H1 (cell line): ENCODE data around the gene NKX2-8. TPM values are rescaled to one million over a fixed set of nuclear protein-coding genes. Genes with fewer than 3 reads are reported as not detected.

Experiments
- CTCF ChIA-PET: fragments of 300-600 bp; sonication (Branson Sonifier 250); formaldehyde crosslinking; loops from one replicate; lab custom pipeline; 2021; ENCODE audit not compliant: partially characterized antibody; lab: Charles Lee
- POLR2A ChIA-PET: fragments of 300-600 bp; sonication (Branson Sonifier 250); formaldehyde crosslinking; loops from one replicate; lab custom pipeline; 2021; ENCODE audit warnings: inconsistent platforms; ENCODE audit not compliant: partially characterized antibody; lab: Charles Lee
- DNase-seq, 2 experiments: peaks; one replicate each; pipeline versions ENCODE4 v3.0.0 to v3.0.0-alpha.2; 2010 to 2022; ENCODE audit warnings: low spot score in 2 of 2, low read depth in 1 of 2, mixed read lengths in 1 of 2
- FAIRE-seq: peaks from 2 replicates; lab custom pipeline; 2011; peaks lifted over from hg19 to GRCh38; lab: Jason Lieb, UNC
- H2AFZ ChIP-seq: 2 replicates; pipeline ENCODE4 v1.8.1; 2012; ENCODE audit warnings: low read length, inconsistent platforms
- H2AK5ac ChIP-seq: 2 replicates; pipeline ENCODE4 v1.6.1; 2013; ENCODE audit warnings: low read depth, low read length
- H2BK120ac ChIP-seq: replicated peaks from 2 replicates; pipeline ENCODE3; 2013; ENCODE audit warnings: low read depth, low read length, inconsistent platforms
- H2BK12ac ChIP-seq: 2 replicates; pipeline ENCODE4 v1.6.1; 2013; ENCODE audit warnings: low read depth, low read length
- H2BK15ac ChIP-seq: 2 replicates; pipeline ENCODE4 v1.6.1; 2013; ENCODE audit warnings: low read length
- H2BK20ac ChIP-seq: 2 replicates; pipeline ENCODE4 v1.6.1; 2013; ENCODE audit warnings: low read length
- H2BK5ac ChIP-seq: 2 replicates; pipeline ENCODE4 v1.6.1; 2013; ENCODE audit warnings: low read depth, low read length
- H3K14ac ChIP-seq: 2 replicates; pipeline ENCODE4 v1.6.1; 2013; ENCODE audit warnings: inconsistent platforms; ENCODE audit not compliant: insufficient read length
- H3K18ac ChIP-seq: 2 replicates; pipeline ENCODE4 v1.6.1; 2013; ENCODE audit warnings: low read length; ENCODE audit errors: extremely low read depth
- H3K23ac ChIP-seq: 2 replicates; pipeline ENCODE4 v1.6.1; 2013; ENCODE audit warnings: inconsistent platforms; ENCODE audit not compliant: insufficient read length
- H3K23me2 ChIP-seq: 2 replicates; pipeline ENCODE4 v1.6.1; 2013; ENCODE audit warnings: low read depth, low read length
- H3K27ac ChIP-seq: 2 replicates; pipeline ENCODE4 v1.6.1; 2011; ENCODE audit warnings: low read depth, low read length, inconsistent platforms
- H3K27me3 ChIP-seq, 4 experiments: replicated peaks in 1 of 4; 1 replicate in 1 of 4; 2 replicates in 3 of 4; pipeline versions ENCODE4 v1.6.1 to v1.8.1; 2011 to 2013; ENCODE audit warnings: low read length in 3 of 4, mild to moderate bottlenecking in 3 of 4, inconsistent platforms in 2 of 4, mixed read lengths in 2 of 4, moderate library complexity in 1 of 4; ENCODE audit not compliant: control insufficient read depth in 3 of 4, insufficient read depth in 3 of 4; ENCODE audit errors: extremely low read depth in 1 of 4
- H3K36me3 ChIP-seq, 4 experiments: 2 replicates each; pipeline versions ENCODE4 v1.6.1 to v1.8.1; 2011 to 2013; ENCODE audit warnings: mild to moderate bottlenecking in 4 of 4, low read length in 3 of 4, moderate library complexity in 2 of 4, control low read depth in 1 of 4, inconsistent platforms in 1 of 4; ENCODE audit not compliant: insufficient read depth in 4 of 4, control insufficient read depth in 2 of 4
- H3K4ac ChIP-seq: replicated peaks from 2 replicates; pipeline ENCODE3; 2013; ENCODE audit warnings: low read length, low read depth, mixed read lengths, inconsistent platforms; ENCODE audit not compliant: insufficient read length
- H3K4me1 ChIP-seq, 4 experiments: replicated peaks in 1 of 4; 1 replicate in 1 of 4; 2 replicates in 3 of 4; pipeline versions ENCODE4 v1.6.1 to v1.8.1; 2011 to 2013; ENCODE audit warnings: low read length in 3 of 4, inconsistent platforms in 2 of 4, mixed read lengths in 1 of 4; ENCODE audit not compliant: insufficient read depth in 4 of 4, control insufficient read depth in 3 of 4
- H3K4me2 ChIP-seq, 2 experiments: 2 replicates each; pipeline versions ENCODE4 v1.6.1 to v1.8.1; 2011 to 2013; ENCODE audit warnings: low read depth in 2 of 2, low read length in 2 of 2, control low read depth in 1 of 2, inconsistent platforms in 1 of 2, mild to moderate bottlenecking in 1 of 2; ENCODE audit not compliant: insufficient read depth in 1 of 2
- H3K4me3 ChIP-seq, 4 experiments: fragments of 200-600, 300-600 bp in 1 of 4; sonication (generic), shearing (Covaris generic), sonication (Bioruptor Twin) in 1 of 4; 2 replicates each; pipeline versions ENCODE4 v1.5.1 to v1.8.1; 2011 to 2016; ENCODE audit warnings: low read length in 4 of 4, low read depth in 3 of 4, control low read depth in 2 of 4, inconsistent platforms in 2 of 4, mild to moderate bottlenecking in 2 of 4, mixed read lengths in 1 of 4, moderate library complexity in 1 of 4; ENCODE audit not compliant: insufficient read depth in 2 of 4; ENCODE audit errors: extremely low read depth in 1 of 4
- H3K56ac ChIP-seq: replicated peaks from 2 replicates; pipeline ENCODE3; 2013; ENCODE audit warnings: low read depth, mild to moderate bottlenecking, mixed read lengths, low read length, inconsistent platforms; ENCODE audit not compliant: insufficient read length
- H3K79me1 ChIP-seq: 2 replicates; pipeline ENCODE4 v1.6.1; 2013; ENCODE audit warnings: low read depth, low read length, control low read depth
- H3K79me2 ChIP-seq, 2 experiments: 2 replicates each; pipeline versions ENCODE4 v1.6.1 to v1.8.1; 2012 to 2013; ENCODE audit warnings: low read length in 2 of 2, mild to moderate bottlenecking in 2 of 2, inconsistent platforms in 1 of 2; ENCODE audit not compliant: insufficient read depth in 2 of 2, control insufficient read depth in 1 of 2
- H3K9ac ChIP-seq, 4 experiments: replicated peaks in 1 of 4; 1 replicate in 1 of 4; 2 replicates in 3 of 4; pipeline versions ENCODE4 v1.6.1 to v1.8.1; 2011 to 2013; ENCODE audit warnings: low read depth in 3 of 4, low read length in 3 of 4, control low read depth in 2 of 4, mild to moderate bottlenecking in 2 of 4, moderate library complexity in 2 of 4, inconsistent platforms in 1 of 4; ENCODE audit errors: extremely low read depth in 1 of 4
- H3K9me3 ChIP-seq, 2 experiments: 2 replicates each; pipeline versions ENCODE4 v1.6.1 to v1.8.1; 2012 to 2013; ENCODE audit warnings: mild to moderate bottlenecking in 2 of 2, moderate library complexity in 2 of 2, control low read depth in 1 of 2, inconsistent platforms in 1 of 2, low read depth in 1 of 2, low read length in 1 of 2, mixed read lengths in 1 of 2; ENCODE audit not compliant: insufficient read depth in 2 of 2
- H4K20me1 ChIP-seq, 2 experiments: replicated peaks in 1 of 2; 2 replicates each; pipeline versions ENCODE3 to v1.8.1; 2011 to 2013; ENCODE audit warnings: inconsistent platforms in 2 of 2, low read length in 2 of 2, mild to moderate bottlenecking in 1 of 2; ENCODE audit not compliant: insufficient read depth in 2 of 2, control insufficient read depth in 1 of 2
- H4K5ac ChIP-seq: 2 replicates; pipeline ENCODE4 v1.6.1; 2013; ENCODE audit warnings: low read length, low read depth, mixed read lengths, inconsistent platforms; ENCODE audit not compliant: insufficient read length
- H4K8ac ChIP-seq: 2 replicates; pipeline ENCODE4 v1.8.0; 2013; ENCODE audit warnings: mild to moderate bottlenecking, moderate library complexity, low read length, inconsistent platforms; ENCODE audit not compliant: insufficient read depth; ENCODE audit errors: extremely low read depth
- H4K91ac ChIP-seq: replicated peaks from 2 replicates; pipeline ENCODE3; 2013; ENCODE audit warnings: low read length, mixed read lengths, inconsistent platforms; ENCODE audit not compliant: insufficient read length
- CHD1 ChIP-seq: IDR thresholded peaks from 2 replicates; pipeline ENCODE4 v1.6.1; 2012; ENCODE audit warnings: low read depth, low read length, improper control_type of control experiment
- EGR1 ChIP-seq: IDR thresholded peaks from 2 replicates; pipeline ENCODE4 v1.6.1; 2011; ENCODE audit warnings: low read depth, low read length, borderline replicate concordance
- POU5F1 ChIP-seq: IDR thresholded peaks from 2 replicates; pipeline ENCODE4 v1.6.1; 2011; ENCODE audit warnings: low read depth, mild to moderate bottlenecking, low read length, moderate library complexity
- SAP30 ChIP-seq: fragments of 300-600 bp; sonication (generic); IDR thresholded peaks from 2 replicates; pipeline ENCODE4 v1.7.1; 2012; ENCODE audit warnings: low read length, moderate library complexity, mild to moderate bottlenecking, inconsistent platforms; ENCODE audit not compliant: insufficient read depth, insufficient replicate concordance
- TEAD4 ChIP-seq: IDR thresholded peaks from 2 replicates; pipeline ENCODE4 v1.6.1; 2012; ENCODE audit warnings: low read depth, low read length, inconsistent platforms, mixed read lengths
- WGBS, 2 experiments: shearing (Covaris generic) in 1 of 2; methylation state at CpG; one replicate each; pipeline versions ENCODE4 v1.1.6 to v1.1.7; 2013 to 2015; ENCODE audit warnings: low lambda C conversion rate in 2 of 2, mixed read lengths in 2 of 2, inconsistent platforms in 1 of 2, low coverage in 1 of 2, missing lambda C conversion rate in 1 of 2; ENCODE audit not compliant: insufficient replicate concordance in 2 of 2, insufficient coverage in 1 of 2, insufficient read length in 1 of 2; ENCODE audit errors: extremely low coverage in 1 of 2, missing lambda C conversion rate in 1 of 2; 5-methylcytosine and 5-hydroxymethylcytosine counted together
- polyA plus RNA-seq, 7 experiments: library from polyadenylated mRNA; depleted of rRNA in 3 of 7; stranded (reverse) in 5 of 7; unstranded in 2 of 7; fragments of >200 nt in 5 of 7; fragments of 200-250 nt in 2 of 7; gene quantifications; 1 replicate in 5 of 7; 2 replicates in 1 of 7; 4 replicates in 1 of 7; pipeline versions ENCODE4 v1.2.1 to v1.2.3, GENCODE V29; 2011 to 2013; ENCODE audit warnings: missing spikeins in 2 of 7, mixed read lengths in 2 of 7
- total RNA-seq: library from RNA; stranded (reverse); fragmentation: NEBNext Ultra II Directional; extraction: Animal tissue kit (Norgen Biotek cat#: 25700); gene quantifications from 2 replicates; pipeline ENCODE4 v1.2.1, GENCODE V29; 2021

The NKX2-8 gene
- total and polyA plus RNA-seq, 2 of the 8 experiments (the other 6 are each of a cell fraction or from before 2014, with no cell fraction given), result not detected

GRCh38 chr14:36625436-36625835 lies 43.0 kb upstream of the NKX2-8 start:
- H4K91ac ChIP-seq, result no peak overlapping the region
- ChIA-PET CTCF (interaction anchor here (1.0 to 2.0 kb wide), 6 partner anchors 8 to 106 kb away, joined by 3 to 7 read pairs (median 4); no protein-coding TSS in a partner anchor), POLR2A (no interaction called here)
- H3K18ac ChIP-seq, result no peak overlapping the region
- no peak overlapping the region for H3K56ac ChIP-seq
- no peak overlapping the region for H3K4me3 ChIP-seq
- no peak overlapping the region for H3K9ac ChIP-seq
- no peak overlapping the region for H3K4me2 ChIP-seq
- H3K27me3 ChIP-seq, result no peaks in the 10 kb centered on the region
- H2AFZ ChIP-seq, result peak overlapping the region; percentile 50; the same call in 1 of the 2 replicates
- H3K36me3 ChIP-seq, result no peaks in the 10 kb centered on the region
- no peak for FAIRE-seq
- H3K4me1 ChIP-seq, result peaks cover 0 to 5% (median 0%) of the 10 kb centered on the region in 4 experiments; a peak in 1 of 7 replicates
- no peak overlapping the region for H3K23ac ChIP-seq
- H3K79me1 ChIP-seq, result no peaks in the 10 kb centered on the region
- H2BK5ac ChIP-seq, result no peak overlapping the region
- no peak overlapping the region for H3K14ac ChIP-seq
- H3K27ac ChIP-seq, result no peak overlapping the region
- 91% methylated on average over 4 of the region's 4 CpGs; no CpG with 5 or more reads in 1 of the 2 experiments for WGBS, 2 experiments
- H2BK15ac ChIP-seq, result no peak overlapping the region
- no peak overlapping the region for H2BK120ac ChIP-seq
- no peak overlapping the region for H2AK5ac ChIP-seq
- H3K4ac ChIP-seq, result no peak overlapping the region
- H3K9me3 ChIP-seq, result no peaks in the 10 kb centered on the region; a peak in 1 of 4 replicates
- H3K23me2 ChIP-seq, result peaks cover 2% of the 10 kb centered on the region; the same call in 1 of the 2 replicates
- H2BK12ac ChIP-seq, result no peak overlapping the region
- no peak overlapping the region for H4K8ac ChIP-seq
- TF ChIP-seq SAP30, result no peak
- TF ChIP-seq EGR1, result no peak
- TF ChIP-seq TEAD4, result no peak
- TF ChIP-seq POU5F1, result no peak
- TF ChIP-seq CHD1, result no peak
- TF ChIP-seq, all 59 proteins: peak for 0
- no peak for DNase-seq
- Histone ChIP-seq H3K79me2 (no peaks in the 10 kb centered on the region), H4K20me1 (no peaks in the 10 kb centered on the region), H4K5ac (no peak overlapping the region), H2BK20ac (no peak overlapping the region)
